Fibroblast of lung (primary cell): Measurements from ENCODE around the gene CEP295NL.

Experiments used
- CTCF ChIP-seq, 2 donors: IDR thresholded peaks in 1 of 2; conservative IDR thresholded peaks in 1 of 2; 1 replicate in 1 of 2; 2 replicates in 1 of 2; pipeline ENCODE4 v1.5.1; 2011 to 2012; ENCODE audit warnings: low read length in 2 of 2, control low read depth in 1 of 2, inconsistent platforms in 1 of 2, low read depth in 1 of 2, mild to moderate bottlenecking in 1 of 2
- EZH2 ChIP-seq: IDR thresholded peaks from 2 replicates; pipeline ENCODE4 v1.5.1; 2012; ENCODE audit warnings: low read length, control low read depth, mild to moderate bottlenecking; ENCODE audit errors: missing control alignments

- TF ChIP-seq CTCF (conservative IDR thresholded peaks at IDR 0.05 in 1 of 2, IDR thresholded peaks at IDR 0.05 in 1 of 2; ENCODE audit: low read depth in 1 of 2, low read length in 2 of 2) (no peak), EZH2 (no peak)
These were observed 1.4 kb upstream of the CEP295NL start for GRCh38 chr17:78904371-78904770.
